Measurements from ENCODE around the gene ZNF516.

DNA sequence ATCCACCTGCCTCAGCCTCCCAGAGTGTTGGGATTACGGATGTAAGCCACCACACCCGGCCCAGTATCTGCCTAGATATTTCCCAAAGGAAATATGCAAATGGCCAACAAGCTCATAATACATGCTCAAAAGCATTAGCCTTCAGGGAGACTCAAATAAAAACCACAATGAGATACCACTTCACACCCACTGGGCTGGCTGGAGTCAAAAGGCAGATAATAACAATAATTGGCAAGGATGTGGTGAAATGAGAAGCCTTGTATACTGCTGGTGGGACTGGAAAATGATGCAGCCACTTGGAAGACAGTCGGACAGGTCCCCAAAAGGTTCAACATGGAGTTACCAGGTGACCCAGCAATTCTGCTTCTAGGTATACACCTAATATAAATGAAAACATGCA, 20.5 kb upstream of the ZNF516 start:
- TF ChIP-seq POLR2A (IDR thresholded peaks at IDR 0.05; ENCODE audit: low read depth, low read length) (no peak), MAFK (IDR thresholded peaks at IDR 0.05; ENCODE audit: low read depth, low read length) (no peak), RAD21 (IDR thresholded peaks at IDR 0.05; ENCODE audit: low read length) (no peak)
- TF ChIP-seq, protein P1, sequence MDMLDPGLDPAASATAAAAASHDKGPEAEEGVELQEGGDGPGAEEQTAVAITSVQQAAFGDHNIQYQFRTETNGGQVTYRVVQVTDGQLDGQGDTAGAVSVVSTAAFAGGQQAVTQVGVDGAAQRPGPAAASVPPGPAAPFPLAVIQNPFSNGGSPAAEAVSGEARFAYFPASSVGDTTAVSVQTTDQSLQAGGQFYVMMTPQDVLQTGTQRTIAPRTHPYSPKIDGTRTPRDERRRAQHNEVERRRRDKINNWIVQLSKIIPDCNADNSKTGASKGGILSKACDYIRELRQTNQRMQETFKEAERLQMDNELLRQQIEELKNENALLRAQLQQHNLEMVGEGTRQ (IDR thresholded peaks at IDR 0.05; ENCODE audit: low read depth, low read length), result no peak
